B cell (primary cell): ENCODE results near the gene RBM19. TPM values are rescaled to one million over a fixed set of nuclear protein-coding genes. Genes with fewer than 3 reads are reported as not detected.

Experiments used
- ATAC-seq: fragments of 200-7000 bp; cut with Tn5 transposase; one replicate; pipeline ENCODE4 v1.10.0; 2021; ENCODE audit warnings: low read depth, mild to moderate bottlenecking, moderate number of reproducible peaks, moderate library complexity
- CTCF ChIA-PET: fragments of 350-600 bp; sonication (Branson Sonifier 250); formaldehyde crosslinking; loops from one replicate; lab custom pipeline; 2021; ENCODE audit warnings: antibody characterized with exemption, inconsistent platforms; lab: Charles Lee
- POLR2A ChIA-PET: fragments of 350-600 bp; sonication (Branson Sonifier 250); formaldehyde crosslinking; loops from one replicate; lab custom pipeline; 2021; ENCODE audit warnings: antibody characterized with exemption; lab: Charles Lee
- DNase-seq: peaks from one replicate; pipeline ENCODE4 v3.0.0; 2013
- H2AFZ ChIP-seq: 2 replicates; pipeline ENCODE4 v1.6.1; 2012; ENCODE audit warnings: mild to moderate bottlenecking, low read depth, low read length; ENCODE audit not compliant: insufficient read depth, poor library complexity, severe bottlenecking
- H3K27ac ChIP-seq, 2 donors: 1 replicate in 1 of 2; 2 replicates in 1 of 2; pipeline ENCODE4 v1.5.1; 2012 to 2013; ENCODE audit warnings: low read length in 2 of 2, mild to moderate bottlenecking in 2 of 2, moderate library complexity in 1 of 2
- H3K27me3 ChIP-seq, 4 experiments: fragments of 200-600 bp in 1 of 4; sonication (generic) in 1 of 4; replicated peaks in 1 of 4; 1 replicate in 2 of 4; 2 replicates in 2 of 4; pipeline versions ENCODE4 v1.6.1 to v1.7.0; 2013 to 2016; ENCODE audit warnings: low read length in 3 of 4, mild to moderate bottlenecking in 2 of 4, mixed read lengths in 1 of 4, moderate library complexity in 1 of 4; ENCODE audit not compliant: insufficient read depth in 4 of 4, control insufficient read depth in 3 of 4; ENCODE audit errors: control extremely low read depth in 1 of 4
- H3K36me3 ChIP-seq, 2 experiments: replicated peaks in 1 of 2; 1 replicate in 1 of 2; 2 replicates in 1 of 2; pipeline versions ENCODE4 v1.6.1 to v1.7.1; 2013; ENCODE audit warnings: low read length in 1 of 2; ENCODE audit not compliant: insufficient read depth in 2 of 2, control insufficient read depth in 1 of 2; ENCODE audit errors: control extremely low read depth in 1 of 2, extremely low read depth in 1 of 2
- H3K4me1 ChIP-seq, 2 donors: fragments of 200-600 bp in 1 of 2; sonication (generic) in 1 of 2; 1 replicate in 1 of 2; 2 replicates in 1 of 2; pipeline versions ENCODE4 v1.5.1 to v1.6.1; 2013 to 2017; ENCODE audit warnings: low read length in 2 of 2; ENCODE audit not compliant: control insufficient read depth in 2 of 2, insufficient read depth in 2 of 2
- H3K4me2 ChIP-seq: replicated peaks from 2 replicates; pipeline ENCODE3; 2012; ENCODE audit warnings: mild to moderate bottlenecking, low read depth, low read length; ENCODE audit not compliant: poor library complexity, severe bottlenecking
- H3K4me3 ChIP-seq, 5 experiments: fragments of 200-600 bp in 1 of 5; sonication (generic) in 1 of 5; 1 replicate in 3 of 5; 2 replicates in 2 of 5; pipeline versions ENCODE4 v1.5.1 to v1.7.0; 2011 to 2016; ENCODE audit warnings: low read length in 4 of 5, mild to moderate bottlenecking in 4 of 5, low read depth in 2 of 5, control low read depth in 1 of 5, moderate library complexity in 1 of 5; ENCODE audit not compliant: insufficient read depth in 1 of 5; ENCODE audit errors: control extremely low read depth in 1 of 5, extremely low read depth in 1 of 5
- H3K79me2 ChIP-seq: fragments of 200-600 bp; sonication (generic); one replicate; pipeline ENCODE4 v1.6.0; 2016; ENCODE audit warnings: low read length; ENCODE audit not compliant: control insufficient read depth, insufficient read depth
- H3K9ac ChIP-seq: fragments of 200-600 bp; sonication (generic); 2 replicates; pipeline ENCODE4 v1.6.1; 2017; ENCODE audit warnings: mild to moderate bottlenecking, low read length, moderate library complexity
- H3K9me3 ChIP-seq, 3 donors: one replicate each; pipeline versions ENCODE4 v1.6.1 to v1.7.1; 2013; ENCODE audit warnings: low read length in 2 of 3; ENCODE audit not compliant: control insufficient read depth in 2 of 3, insufficient read depth in 1 of 3; ENCODE audit errors: control extremely low read depth in 1 of 3
- H4K20me1 ChIP-seq: 2 replicates; pipeline ENCODE4 v1.6.0; 2012; ENCODE audit warnings: mild to moderate bottlenecking, low read length; ENCODE audit not compliant: insufficient read depth, control insufficient read depth, poor library complexity, severe bottlenecking
- H3K27ac Mint-ChIP-seq: one replicate; pipeline ENCODE4 v1.8.0; 2021; ENCODE audit warnings: mixed read lengths
- H3K27me3 Mint-ChIP-seq: one replicate; pipeline ENCODE4 v1.8.0; 2021; ENCODE audit warnings: mixed read lengths
- H3K4me1 Mint-ChIP-seq: one replicate; pipeline ENCODE4 v1.8.0; 2021; ENCODE audit warnings: mixed read lengths
- H3K4me3 Mint-ChIP-seq: one replicate; pipeline ENCODE4 v1.8.0; 2021; ENCODE audit warnings: mixed read lengths
- H3K9me3 Mint-ChIP-seq: one replicate; pipeline ENCODE4 v1.8.0; 2022; ENCODE audit warnings: mixed read lengths; ENCODE audit not compliant: insufficient read depth
- CTCF ChIP-seq: fragments of 200-600 bp; IDR thresholded peaks from one replicate; pipeline ENCODE4 v1.8.0; 2022; ENCODE audit warnings: antibody characterized with exemption, mild to moderate bottlenecking
- EZH2 ChIP-seq: IDR thresholded peaks from 2 replicates; pipeline ENCODE4 v1.6.1; 2012; ENCODE audit warnings: borderline replicate concordance, low read depth, mild to moderate bottlenecking, moderate library complexity, low read length; ENCODE audit not compliant: insufficient read depth, poor library complexity, severe bottlenecking
- WGBS: methylation state at CpG from one replicate; pipeline ENCODE4 v1.1.5; 2013; ENCODE audit warnings: missing lambda C conversion rate; ENCODE audit not compliant: insufficient coverage; 5-methylcytosine and 5-hydroxymethylcytosine counted together
- intact Hi-C: fragments of 100-400 bp; cut with micrococcal nuclease; formaldehyde crosslinking; loops from one replicate; pipeline ENCODE4 v1.10.0; 2022
- polyA plus RNA-seq: library from polyadenylated mRNA; depleted of rRNA; stranded (reverse); fragments of >200 nt; gene quantifications from 2 replicates; pipeline ENCODE4 v1.2.3, GENCODE V29; 2012
- total RNA-seq, 2 donors: library from RNA; stranded (reverse); fragments of 120-200 nt in 1 of 2; gene quantifications; 1 replicate in 1 of 2; 2 replicates in 1 of 2; pipeline versions ENCODE4 v1.2.3 to v1.2.4, GENCODE V29; 2013 to 2022

The RBM19 gene
- total and polyA plus RNA-seq, 2 donors (not counting 1 experiment from before 2014, with no cell fraction given), result 43.1 to 90.0 TPM

- no peaks in the 10 kb centered on the region for H3K79me2 ChIP-seq
These were observed 90.0 kb downstream of the RBM19 start for GRCh38 chr12:113876160-113876559.

GRCh38 chr12:113875691-113876090 is 90.4 kb downstream of the RBM19 start:
- no peaks in the 10 kb centered on the region for H3K27me3 Mint-ChIP-seq
- TF ChIP-seq CTCF, result no peak
- TF ChIP-seq EZH2, result no peak
- 100% methylated on average over 6 of the region's 10 CpGs for WGBS
- no peaks in the 10 kb centered on the region for H3K79me2 ChIP-seq
- H3K4me2 ChIP-seq, result no peak overlapping the region
- POLR2A ChIA-PET, result no interaction called here
- no peak overlapping the region for H3K4me3 ChIP-seq
- DNase-seq (no peak), ATAC-seq (no peak)
- CTCF ChIA-PET, result no interaction called here
- no peak overlapping the region for H3K9ac ChIP-seq
- H3K4me1 Mint-ChIP-seq, result no peaks in the 10 kb centered on the region
- H3K27me3 ChIP-seq, result no peaks in the 10 kb centered on the region
- H3K27ac ChIP-seq, result no peak overlapping the region
- no peak overlapping the region for H2AFZ ChIP-seq
- no peak overlapping the region for H3K4me3 Mint-ChIP-seq
- no peaks in the 10 kb centered on the region for H3K9me3 Mint-ChIP-seq
- peaks cover 0 to 17% of the 10 kb centered on the region in 2 experiments for H3K36me3 ChIP-seq
- no peaks in the 10 kb centered on the region for H3K9me3 ChIP-seq
- intact Hi-C loops, result no loop called here
- no peaks in the 10 kb centered on the region for H4K20me1 ChIP-seq
- H3K4me1 ChIP-seq, result no peaks in the 10 kb centered on the region
- H3K27ac Mint-ChIP-seq, result no peak overlapping the region

More at GRCh38 chr12:113876160-113876559, 90.0 kb downstream of the RBM19 start:
- Histone ChIP-seq H3K4me2 (no peak overlapping the region), H2AFZ (no peak overlapping the region), H3K4me3 (no peak overlapping the region), H3K27me3 (no peaks in the 10 kb centered on the region), H4K20me1 (no peaks in the 10 kb centered on the region), H3K36me3 (peaks cover 0 to 17% of the 10 kb centered on the region in 2 experiments), H3K9me3 (no peaks in the 10 kb centered on the region), H3K9ac (no peak overlapping the region), H3K4me1 (no peaks in the 10 kb centered on the region), H3K27ac (no peak overlapping the region)
- ChIA-PET POLR2A (no interaction called here), CTCF (no interaction called here)
- Mint-ChIP-seq H3K27me3 (no peaks in the 10 kb centered on the region), H3K27ac (no peak overlapping the region), H3K4me3 (no peak overlapping the region), H3K4me1 (no peaks in the 10 kb centered on the region), H3K9me3 (no peaks in the 10 kb centered on the region)
- intact Hi-C loops, result no loop called here
- 100% methylated on average over 1 of the region's 2 CpGs for WGBS
- ATAC-seq (no peak), DNase-seq (no peak)
- no peak for TF ChIP-seq CTCF
- TF ChIP-seq EZH2, result no peak
